Mesendoderm (in vitro differentiated cells): ENCODE data around the gene PHF14.
"Not testable (repeated sequence)": the region's sequence is repeated elsewhere in the genome, so short reads cannot be mapped to it uniquely, and the experiment has no call there.

Experiments
- DNase-seq: peaks from one replicate; pipeline ENCODE4 v3.0.0; 2013
- H2AK5ac ChIP-seq: 2 replicates; pipeline ENCODE4 v1.6.1; 2013; ENCODE audit warnings: low read length, inconsistent platforms
- H2BK120ac ChIP-seq: 2 replicates; pipeline ENCODE4 v1.6.1; 2013; ENCODE audit warnings: low read depth, mild to moderate bottlenecking, low read length, moderate library complexity, mixed read lengths
- H2BK15ac ChIP-seq: replicated peaks from 2 replicates; pipeline ENCODE4 v1.6.1; 2013; ENCODE audit warnings: low read depth, mild to moderate bottlenecking, moderate library complexity
- H2BK5ac ChIP-seq: 2 replicates; pipeline ENCODE4 v1.6.1; 2013; ENCODE audit warnings: low read length, inconsistent platforms
- H3K18ac ChIP-seq: 2 replicates; pipeline ENCODE4 v1.6.1; 2013; ENCODE audit warnings: mild to moderate bottlenecking, low read length, mixed read lengths
- H3K23ac ChIP-seq: one replicate; pipeline ENCODE4 v1.6.1; 2013; ENCODE audit warnings: low read length
- H3K27ac ChIP-seq: 2 replicates; pipeline ENCODE4 v1.5.1; 2013; ENCODE audit warnings: low read depth, mild to moderate bottlenecking, inconsistent platforms, low read length, moderate library complexity
- H3K27me3 ChIP-seq: 2 replicates; pipeline ENCODE4 v1.6.1; 2013; ENCODE audit warnings: low read length, control low read depth, mild to moderate bottlenecking, inconsistent platforms; ENCODE audit not compliant: insufficient read depth, poor library complexity
- H3K36me3 ChIP-seq: 2 replicates; pipeline ENCODE4 v1.6.1; 2013; ENCODE audit warnings: low read length, inconsistent platforms; ENCODE audit not compliant: control insufficient read depth, insufficient read depth
- H3K4ac ChIP-seq: one replicate; pipeline ENCODE4 v1.6.1; 2013; ENCODE audit warnings: low read depth, mild to moderate bottlenecking, low read length, moderate library complexity
- H3K4me1 ChIP-seq: 2 replicates; pipeline ENCODE4 v1.6.1; 2013; ENCODE audit warnings: low read depth, low read length, inconsistent platforms; ENCODE audit not compliant: control insufficient read depth
- H3K4me2 ChIP-seq: 2 replicates; pipeline ENCODE4 v1.6.1; 2013; ENCODE audit warnings: low read length
- H3K4me3 ChIP-seq: 2 replicates; pipeline ENCODE4 v1.5.1; 2013; ENCODE audit warnings: mild to moderate bottlenecking, low read length
- H3K56ac ChIP-seq: one replicate; pipeline ENCODE4 v1.6.1; 2013; ENCODE audit warnings: low read length
- H3K79me1 ChIP-seq: 2 replicates; pipeline ENCODE4 v1.6.1; 2013; ENCODE audit warnings: low read length, inconsistent platforms
- H3K79me2 ChIP-seq: 2 replicates; pipeline ENCODE4 v1.6.1; 2013; ENCODE audit warnings: mild to moderate bottlenecking, low read length; ENCODE audit not compliant: control insufficient read depth, insufficient read depth
- H3K9ac ChIP-seq: 2 replicates; pipeline ENCODE4 v1.6.1; 2013; ENCODE audit warnings: low read length, inconsistent platforms
- H4K5ac ChIP-seq: one replicate; pipeline ENCODE4 v1.6.1; 2013; ENCODE audit warnings: low read length
- H4K8ac ChIP-seq: one replicate; pipeline ENCODE4 v1.6.1; 2013; ENCODE audit warnings: low read depth, mild to moderate bottlenecking, control low read depth, low read length, moderate library complexity
- WGBS: extraction: QIAGEN DNeasy Blood & Tissue Kit; methylation state at CpG from one replicate; pipeline ENCODE4 v1.1.7; 2013; ENCODE audit warnings: low lambda C conversion rate, missing lambda C conversion rate; ENCODE audit not compliant: insufficient coverage; ENCODE audit errors: extremely low coverage; 5-methylcytosine and 5-hydroxymethylcytosine counted together

The PHF14 gene

GRCh38 chr7:10950974-10951578 is 22.6 kb upstream of the PHF14 start:
- not testable (repeated sequence) for H3K27ac ChIP-seq, DNase-seq, H3K4me2 ChIP-seq, H3K79me2 ChIP-seq, H2BK120ac ChIP-seq, H2AK5ac ChIP-seq, H3K79me1 ChIP-seq, H2BK15ac ChIP-seq, H3K18ac ChIP-seq, H3K4ac ChIP-seq, H3K4me3 ChIP-seq, H3K36me3 ChIP-seq, H2BK5ac ChIP-seq, H4K8ac ChIP-seq, H3K9ac ChIP-seq, H3K56ac ChIP-seq, H4K5ac ChIP-seq, H3K4me1 ChIP-seq, H3K27me3 ChIP-seq, H3K23ac ChIP-seq
- WGBS: no CpG with 5 or more reads among the region's 4 CpGs

- H3K4ac ChIP-seq: no peak overlapping the region
- DNase-seq: no peak
- no peaks in the 10 kb centered on the region for H3K79me1 ChIP-seq
- H3K36me3 ChIP-seq: no peaks in the 10 kb centered on the region
- H2BK5ac ChIP-seq: no peak overlapping the region
- no peak overlapping the region for H3K18ac ChIP-seq
- no peak overlapping the region for H3K9ac ChIP-seq
- H4K5ac ChIP-seq: no peak overlapping the region
- H3K4me3 ChIP-seq: no peak overlapping the region
- H3K23ac ChIP-seq: no peak overlapping the region
- H2AK5ac ChIP-seq: no peak overlapping the region
- no peaks in the 10 kb centered on the region for H3K4me1 ChIP-seq
- H3K56ac ChIP-seq: no peak overlapping the region
- no peak overlapping the region for H3K27ac ChIP-seq
- no peak overlapping the region for H2BK15ac ChIP-seq
- no peak overlapping the region for H3K4me2 ChIP-seq
- H3K79me2 ChIP-seq: no peaks in the 10 kb centered on the region
- no peak overlapping the region for H4K8ac ChIP-seq
- no peak overlapping the region for H2BK120ac ChIP-seq
- H3K27me3 ChIP-seq: no peaks in the 10 kb centered on the region
These were observed 21.1 kb upstream of the PHF14 start for GRCh38 chr7:10952588-10952987.

GRCh38 chr7:10953078-10953750 is 20.5 kb upstream of the PHF14 start:
- not testable (repeated sequence) for H3K18ac ChIP-seq, H3K79me2 ChIP-seq, H3K23ac ChIP-seq, H3K4me3 ChIP-seq, H3K4me2 ChIP-seq, H2BK120ac ChIP-seq, H3K9ac ChIP-seq, H2BK5ac ChIP-seq, H3K4me1 ChIP-seq, H3K27me3 ChIP-seq, DNase-seq, H3K4ac ChIP-seq, H2BK15ac ChIP-seq, H3K79me1 ChIP-seq, H4K5ac ChIP-seq, H3K56ac ChIP-seq, H2AK5ac ChIP-seq, H3K36me3 ChIP-seq, H3K27ac ChIP-seq, H4K8ac ChIP-seq
- no CpG with 5 or more reads among the region's 4 CpGs for WGBS

GRCh38 chr7:10956528-10956927 is 17.1 kb upstream of the PHF14 start:
- Histone ChIP-seq H3K4me1 (no peaks in the 10 kb centered on the region), H2BK5ac (no peak overlapping the region), H3K79me1 (no peaks in the 10 kb centered on the region), H3K18ac (no peak overlapping the region), H3K56ac (no peak overlapping the region), H3K27me3 (no peaks in the 10 kb centered on the region), H4K8ac (no peak overlapping the region), H2BK15ac (no peak overlapping the region), H3K4ac (no peak overlapping the region), H3K36me3 (no peaks in the 10 kb centered on the region), H3K27ac (no peak overlapping the region), H4K5ac (no peak overlapping the region), H2AK5ac (no peak overlapping the region), H3K4me3 (no peak overlapping the region), H3K23ac (no peak overlapping the region), H3K9ac (no peak overlapping the region), H2BK120ac (no peak overlapping the region), H3K4me2 (no peak overlapping the region), H3K79me2 (no peaks in the 10 kb centered on the region)
- no CpG with 5 or more reads among the region's 4 CpGs for WGBS
- no peak for DNase-seq

GRCh38 chr7:10960242-10960641 is 13.4 kb upstream of the PHF14 start:
- H3K18ac ChIP-seq, H3K56ac ChIP-seq, H3K9ac ChIP-seq, H2BK15ac ChIP-seq, H2BK5ac ChIP-seq, H3K36me3 ChIP-seq, H3K79me1 ChIP-seq, H4K8ac ChIP-seq, H3K27ac ChIP-seq, H3K4me1 ChIP-seq, H3K4ac ChIP-seq, H3K79me2 ChIP-seq, H4K5ac ChIP-seq, H3K27me3 ChIP-seq, H3K23ac ChIP-seq, H3K4me2 ChIP-seq, H3K4me3 ChIP-seq, H2BK120ac ChIP-seq, H2AK5ac ChIP-seq, DNase-seq: not testable (repeated sequence)
- no CpG with 5 or more reads among the region's 1 CpG for WGBS

GRCh38 chr7:10965016-10965415 is 8.7 kb upstream of the PHF14 start:
- not testable (repeated sequence) for H3K27ac ChIP-seq, H3K36me3 ChIP-seq, H2AK5ac ChIP-seq, H2BK120ac ChIP-seq, H3K27me3 ChIP-seq, H2BK15ac ChIP-seq, H3K4me3 ChIP-seq, H3K4ac ChIP-seq, H3K23ac ChIP-seq, H4K5ac ChIP-seq, H4K8ac ChIP-seq, H3K9ac ChIP-seq, H3K79me2 ChIP-seq, H3K79me1 ChIP-seq, H3K18ac ChIP-seq, H2BK5ac ChIP-seq, H3K4me1 ChIP-seq, H3K4me2 ChIP-seq, DNase-seq, H3K56ac ChIP-seq
- no CpG with 5 or more reads among the region's 4 CpGs for WGBS
